Stimulated activated naive CD8-positive, alpha-beta T cell treated with anti-CD3 and anti-CD28 coated beads, Interleukin-15, Interleukin-2, amounts not matched to agents 100 U/mL and 50 U/mL, for 24 hours (primary cell): ENCODE results near the gene TRIM4.
"Not testable (repeated sequence)": the region's sequence is repeated elsewhere in the genome, so short reads cannot be mapped to it uniquely, and the experiment has no call there.

Source experiments
- ATAC-seq: fragments of 150-1000 bp; cut with Tn5 transposase; one replicate; pipeline ENCODE4 v1.10.0; 2021
- DNase-seq: peaks from one replicate; pipeline ENCODE4 v3.0.0; 2021

Gene TRIM4

GRCh38 chr7:99918959-99919813 is at the start of gene TRIM4:
Gene TRIM4, minus strand, starts transcription at chr7:99919530. Its CDS starts 129 bp downstream, at chr7:99919401.
- DNase-seq (peak; percentile 92), ATAC-seq (peak; percentile 100)

GRCh38 chr7:99958564-99959227 is 39.4 kb upstream of the TRIM4 start:
- ATAC-seq: no peak

GRCh38 chr7:99955247-99955646 is 35.9 kb upstream of the TRIM4 start:
- DNase-seq (no peak), ATAC-seq (no peak)

More at GRCh38 chr7:99958564-99959227, 39.4 kb upstream of the TRIM4 start:
- DNase-seq: no peak

- DNase-seq, ATAC-seq: not testable (repeated sequence)
These were observed 35.3 kb upstream of the TRIM4 start for GRCh38 chr7:99954643-99955042.

GRCh38 chr7:99953649-99954048 is 34.3 kb upstream of the TRIM4 start:
- DNase-seq (no peak), ATAC-seq (peak; percentile 46)

GRCh38 chr7:99952649-99953048 is 33.3 kb upstream of the TRIM4 start:
- not testable (repeated sequence) for ATAC-seq, DNase-seq

- ATAC-seq: not testable (repeated sequence)
These were observed 31.5 kb upstream of the TRIM4 start for GRCh38 chr7:99950819-99951218.

GRCh38 chr7:99949645-99950228 is 30.4 kb upstream of the TRIM4 start:
- ATAC-seq: no peak
- DNase-seq: no peak

More at GRCh38 chr7:99950819-99951218, 31.5 kb upstream of the TRIM4 start:
- DNase-seq: not testable (repeated sequence)

- ATAC-seq (no peak), DNase-seq (no peak)
These were observed 28.3 kb upstream of the TRIM4 start for GRCh38 chr7:99947608-99948007.

GRCh38 chr7:99944497-99945070 is 25.3 kb upstream of the TRIM4 start:
- DNase-seq (no peak), ATAC-seq (no peak)

- no peak for ATAC-seq
- DNase-seq: no peak
These were observed 24.5 kb upstream of the TRIM4 start for GRCh38 chr7:99943641-99944496.

- ATAC-seq (no peak), DNase-seq (no peak)
These were observed 19.0 kb upstream of the TRIM4 start for GRCh38 chr7:99938296-99938695.

- not testable (repeated sequence) for DNase-seq
These were observed 15.7 kb upstream of the TRIM4 start for GRCh38 chr7:99935009-99935408.

GRCh38 chr7:99930376-99930775 is 11.0 kb upstream of the TRIM4 start:
- ATAC-seq (no peak), DNase-seq (no peak)

More at GRCh38 chr7:99935009-99935408, 15.7 kb upstream of the TRIM4 start:
- ATAC-seq: not testable (repeated sequence)

GRCh38 chr7:99929730-99930053 is 10.4 kb upstream of the TRIM4 start:
- no peak for ATAC-seq
- no peak for DNase-seq

- peak; percentile 86 for ATAC-seq
- peak; percentile 53 for DNase-seq
These were observed 9.8 kb upstream of the TRIM4 start, which contains the start of gene GJC3 for GRCh38 chr7:99928994-99929729. Gene GJC3, minus strand, starts transcription at chr7:99929620. Its CDS starts 0 bp downstream, at chr7:99929620.

- DNase-seq (no peak), ATAC-seq (no peak)
These were observed 8.9 kb upstream of the TRIM4 start for GRCh38 chr7:99928188-99928587.

- ATAC-seq: no peak
- no peak for DNase-seq
These were observed 8.2 kb upstream of the TRIM4 start for GRCh38 chr7:99927536-99927935.

- DNase-seq (no peak), ATAC-seq (no peak)
These were observed 7.0 kb upstream of the TRIM4 start for GRCh38 chr7:99926321-99926720.

- no peak for ATAC-seq
- DNase-seq: no peak
These were observed 3.9 kb upstream of the TRIM4 start for GRCh38 chr7:99923200-99923599.

GRCh38 chr7:99920149-99920548 is 819 bp upstream of the TRIM4 start:
- ATAC-seq (no peak), DNase-seq (no peak)
